HCT116 (cell line): Measurements from ENCODE around the gene SLC47A2. TPM values are rescaled to one million over a fixed set of nuclear protein-coding genes. Genes with fewer than 3 reads are reported as not detected.

Experiments
- ATAC-seq: fragments of 200-7000 bp; cut with Tn5 transposase; 2 replicates; pipeline ENCODE4 v1.9.1; 2020; ENCODE audit warnings: mild to moderate bottlenecking, moderate library complexity
- BruUV-seq: library from RNA; stranded (reverse); fragments of 400-500 nt; replicated peaks from 2 replicates; lab custom pipeline; 2021; lab: Mats Ljungman, UMichigan
- CTCF ChIA-PET: fragments of 300-600 bp; sonication (Branson Sonifier 250); formaldehyde crosslinking; loops from one replicate; lab custom pipeline; 2021; ENCODE audit warnings: antibody characterized with exemption; lab: Charles Lee
- POLR2A ChIA-PET: fragments of 300-600, 350-600 bp; sonication (Branson Sonifier 250); formaldehyde crosslinking; loops from one replicate; lab custom pipeline; 2021; ENCODE audit warnings: antibody characterized with exemption; lab: Charles Lee
- RAD21 ChIA-PET, 2 experiments: fragments of 300-600 bp; sonication (Branson Sonifier 250); formaldehyde crosslinking; loops; one replicate each; lab custom pipeline; 2023; ENCODE audit warnings: low total read pairs in 2 of 2; ENCODE audit not compliant: uncharacterized antibody in 2 of 2, unreplicated experiment in 2 of 2, low non-redundant PET in 1 of 2; lab: Charles Lee
- DNase-seq: peaks from one replicate; pipeline ENCODE4 v3.0.0-alpha.2; 2010; ENCODE audit warnings: low read depth, low spot score
- H2AFZ ChIP-seq: fragments of 200-600 bp; shearing (Covaris generic), sonication (generic); 2 replicates; pipeline ENCODE4 v1.6.1; 2017; ENCODE audit warnings: low read depth, mixed run types, mixed read lengths, antibody characterized with exemption, low read length; ENCODE audit not compliant: poor library complexity, severe bottlenecking
- H3K27ac ChIP-seq: 2 replicates; pipeline ENCODE4 v1.5.1; 2012; ENCODE audit warnings: low read depth, low read length
- H3K27me3 ChIP-seq: fragments of 200-600 bp; sonication (generic); 2 replicates; pipeline ENCODE4 v1.6.1; 2016; ENCODE audit warnings: mixed run types, low read length, mixed read lengths; ENCODE audit not compliant: insufficient read depth
- H3K36me3 ChIP-seq, 2 experiments: fragments of 200-500 bp in 1 of 2; fragments of 200-600 bp in 1 of 2; sonication (Bioruptor generic) in 1 of 2; sonication (generic) in 1 of 2; 2 replicates each; pipeline versions ENCODE4 v1.5.1 to v1.6.1; 2014 to 2016; ENCODE audit warnings: low read length in 2 of 2, inconsistent platforms in 1 of 2, mixed read lengths in 1 of 2, mixed run types in 1 of 2; ENCODE audit not compliant: insufficient read depth in 2 of 2, control insufficient read depth in 1 of 2
- H3K4me1 ChIP-seq, 2 experiments: fragments of 200-600 bp in 1 of 2; sonication (generic) in 1 of 2; 2 replicates each; pipeline versions ENCODE4 v1.5.1 to v1.6.1; 2012 to 2017; ENCODE audit warnings: low read length in 2 of 2, inconsistent platforms in 1 of 2, mild to moderate bottlenecking in 1 of 2, mixed read lengths in 1 of 2, mixed run types in 1 of 2, moderate library complexity in 1 of 2; ENCODE audit not compliant: insufficient read depth in 2 of 2, control insufficient read depth in 1 of 2
- H3K4me2 ChIP-seq: fragments of 200-600 bp; sonication (generic); 2 replicates; pipeline ENCODE4 v1.6.1; 2017; ENCODE audit warnings: mixed run types, low read length, mixed read lengths
- H3K4me3 ChIP-seq, 2 experiments: fragments of 200-600 bp in 1 of 2; sonication (generic) in 1 of 2; replicated peaks in 1 of 2; 2 replicates each; pipeline ENCODE4 v1.5.1; 2011 to 2016; ENCODE audit warnings: low read length in 2 of 2, control low read depth in 1 of 2, low read depth in 1 of 2, mild to moderate bottlenecking in 1 of 2, mixed read lengths in 1 of 2, mixed run types in 1 of 2
- H3K79me2 ChIP-seq: fragments of 200-600 bp; sonication (generic); 2 replicates; pipeline ENCODE4 v1.6.1; 2017; ENCODE audit warnings: mild to moderate bottlenecking, mixed run types, low read length, moderate library complexity, mixed read lengths; ENCODE audit not compliant: insufficient read depth
- H3K9ac ChIP-seq: fragments of 200-600 bp; sonication (generic); 2 replicates; pipeline ENCODE4 v1.6.1; 2016; ENCODE audit warnings: low read length, mixed read lengths
- H3K9me2 ChIP-seq: fragments of 200-600 bp; sonication (generic), shearing (Covaris generic); 2 replicates; pipeline ENCODE4 v1.6.1; 2017; ENCODE audit warnings: mixed run types, mild to moderate bottlenecking, moderate library complexity; ENCODE audit not compliant: insufficient read depth
- H3K9me3 ChIP-seq, 2 experiments: fragments of 200-500 bp in 1 of 2; fragments of 200-600 bp in 1 of 2; sonication (Bioruptor generic) in 1 of 2; sonication (generic) in 1 of 2; 2 replicates each; pipeline ENCODE4 v1.6.1; 2014 to 2017; ENCODE audit warnings: low read length in 2 of 2, mixed read lengths in 2 of 2, inconsistent platforms in 1 of 2, low read depth in 1 of 2, mild to moderate bottlenecking in 1 of 2, mixed run types in 1 of 2, moderate library complexity in 1 of 2; ENCODE audit not compliant: control insufficient read depth in 1 of 2, insufficient read depth in 1 of 2
- H4K20me1 ChIP-seq: fragments of 200-600 bp; sonication (generic), shearing (Covaris generic); 2 replicates; pipeline ENCODE4 v1.6.1; 2017; ENCODE audit warnings: mixed run types, mild to moderate bottlenecking, moderate library complexity; ENCODE audit not compliant: insufficient read depth
- CEBPB ChIP-seq: IDR thresholded peaks from 2 replicates; pipeline ENCODE4 v1.6.1; 2012; ENCODE audit warnings: low read depth
- CTCF ChIP-seq, 3 experiments: fragments of 200-600 bp in 1 of 3; sonication (generic) in 1 of 3; IDR thresholded peaks in 2 of 3; conservative IDR thresholded peaks in 1 of 3; 2 replicates each; pipeline ENCODE4 v1.5.1; 2012 to 2017; ENCODE audit warnings: low read depth in 2 of 3, low read length in 2 of 3, antibody characterized with exemption in 1 of 3, borderline replicate concordance in 1 of 3, control low read depth in 1 of 3, mild to moderate bottlenecking in 1 of 3, mixed read lengths in 1 of 3, mixed run types in 1 of 3, moderate library complexity in 1 of 3; ENCODE audit not compliant: insufficient read depth in 1 of 3
- POLR2A ChIP-seq: IDR thresholded peaks from 2 replicates; pipeline ENCODE4 v1.7.0; 2011; ENCODE audit warnings: borderline replicate concordance; ENCODE audit not compliant: insufficient read depth, insufficient read length; ENCODE audit errors: extremely low read depth
- POLR2AphosphoS5 ChIP-seq: IDR thresholded peaks from 2 replicates; pipeline ENCODE4 v1.6.1; 2011; ENCODE audit warnings: mild to moderate bottlenecking, low read depth, low read length, moderate library complexity
- RAD21 ChIP-seq: IDR thresholded peaks from 2 replicates; pipeline ENCODE4 v1.6.1; 2012; ENCODE audit warnings: low read depth, mild to moderate bottlenecking
- SP1 ChIP-seq: IDR thresholded peaks from 2 replicates; pipeline ENCODE4 v1.6.1; 2012; ENCODE audit warnings: low read depth
- SRF ChIP-seq: IDR thresholded peaks from 2 replicates; pipeline ENCODE4 v1.6.1; 2012; ENCODE audit warnings: low read depth
- TCF7L2 ChIP-seq: IDR thresholded peaks from 2 replicates; pipeline ENCODE4 v1.7.0; 2011; ENCODE audit warnings: borderline replicate concordance, inconsistent platforms; ENCODE audit not compliant: insufficient read depth, insufficient read length; ENCODE audit errors: extremely low read depth
- ZFX ChIP-seq: fragments of 450-650 bp; IDR thresholded peaks from 2 replicates; pipeline ENCODE4 v1.6.1; 2017
- intact Hi-C: fragments of 100-400 bp; cut with micrococcal nuclease; formaldehyde crosslinking; loops from 2 replicates; pipeline ENCODE4 v1.10.0; 2022
- total RNA-seq: library from RNA; stranded (reverse); gene quantifications from one replicate; pipeline ENCODE4 v1.2.1, GENCODE V29; 2021; ENCODE audit not compliant: unreplicated experiment

Gene SLC47A2
- total RNA-seq, 1 experiment from 2014 or later: not detected

- TF ChIP-seq POLR2A: no peak
- TF ChIP-seq CEBPB: no peak
- no peak for TF ChIP-seq SRF
- TF ChIP-seq SP1: no peak
- no peak for TF ChIP-seq ZFX
- TF ChIP-seq POLR2AphosphoS5: no peak
- no peak for TF ChIP-seq TCF7L2
- peak; percentile 67 for TF ChIP-seq RAD21
- peak; percentile 66 to 78 (median 73); a peak in 5 of 6 replicates for TF ChIP-seq CTCF (IDR thresholded peaks at IDR 0.05 in 2 of 3, conservative IDR thresholded peaks at IDR 0.05 in 1 of 3; ENCODE audit: borderline replicate concordance in 1 of 3, insufficient read depth in 1 of 3, low read depth in 2 of 3, low read length in 2 of 3)
- CTCF ChIA-PET: interaction anchor here (0.8 to 4.4 kb wide), 24 partner anchors 9 to 801 kb away, joined by 3 to 40 read pairs (median 4); partner anchors contain the start of genes ALDH3A2, B9D1 and MAPK7
- DNase-seq: no peak
- peak; percentile 80 for ATAC-seq
- Histone ChIP-seq H3K4me2 (peak overlapping the region; percentile 37), H3K9ac (no peak overlapping the region), H3K27me3 (no peaks in the 10 kb centered on the region), H3K4me1 (peaks cover 0 to 10% of the 10 kb centered on the region in 2 experiments; a peak in 1 of 4 replicates), H2AFZ (no peak overlapping the region), H4K20me1 (no peaks in the 10 kb centered on the region), H3K36me3 (no peaks in the 10 kb centered on the region), H3K9me3 (no peaks in the 10 kb centered on the region), H3K27ac (no peak overlapping the region), H3K79me2 (no peaks in the 10 kb centered on the region), H3K4me3 (no peak overlapping the region), H3K9me2 (no peaks in the 10 kb centered on the region)
- intact Hi-C loops: no loop called here
- RAD21 ChIA-PET: interaction anchor here (1.0 to 1.9 kb wide), 5 partner anchors 9 to 400 kb away, joined by 3 to 9 read pairs (median 5); partner anchors contain the start of gene B9D1 (in 1 of the 2)
- POLR2A ChIA-PET: interaction anchor here (0.6 to 1.6 kb wide), 4 partner anchors 10 to 115 kb away, joined by 3 to 16 read pairs (median 4); partner anchors contain the start of gene ALDH3A2
- no TSS peak for BruUV-seq
Measured at GRCh38 chr17:19762515-19762961, 46.2 kb upstream of the SLC47A2 start.
